Measurements from ENCODE around the gene SLC10A3. TPM values are rescaled to one million over a fixed set of nuclear protein-coding genes. Genes with fewer than 3 reads are reported as not detected.
"Not testable (repeated sequence)": the region's sequence is repeated elsewhere in the genome, so short reads cannot be mapped to it uniquely, and the experiment has no call there.

The SLC10A3 gene
- total RNA-seq, 1 donor from 2014 or later: 28.5 TPM

GRCh38 chrX:154511761-154512160 lies 21.3 kb upstream of the SLC10A3 start:
- DNase-seq (ENCODE audit: low read depth): no peak

GRCh38 chrX:154509455-154509854 lies 19.0 kb upstream of the SLC10A3 start:
- no peak for DNase-seq (ENCODE audit: low read depth)

GRCh38 chrX:154508384-154508745 lies 17.9 kb upstream of the SLC10A3 start:
- DNase-seq (ENCODE audit: low read depth): no peak

GRCh38 chrX:154507673-154508383 lies 17.4 kb upstream of the SLC10A3 start:
- DNase-seq (ENCODE audit: low read depth): no peak

GRCh38 chrX:154506483-154507332 lies 16.3 kb upstream of the SLC10A3 start:
- no peak for DNase-seq (ENCODE audit: low read depth)

GRCh38 chrX:154505734-154506133 lies 15.3 kb upstream of the SLC10A3 start:
- DNase-seq (ENCODE audit: low read depth): no peak

- no peak for DNase-seq (ENCODE audit: low read depth)
These were observed 12.6 kb upstream of the SLC10A3 start for GRCh38 chrX:154502989-154503388.

- DNase-seq (ENCODE audit: low read depth): no peak
These were observed 11.7 kb upstream of the SLC10A3 start for GRCh38 chrX:154502098-154502497.

GRCh38 chrX:154501423-154501822 lies 11.0 kb upstream of the SLC10A3 start:
- not testable (repeated sequence) for DNase-seq (ENCODE audit: low read depth)

- not testable (repeated sequence) for DNase-seq (ENCODE audit: low read depth)
These were observed 6.2 kb upstream of the SLC10A3 start for GRCh38 chrX:154496591-154497137.

- DNase-seq (ENCODE audit: low read depth): no peak
These were observed 5.1 kb upstream of the SLC10A3 start for GRCh38 chrX:154495472-154495922.

GRCh38 chrX:154494715-154495114 lies 4.3 kb upstream of the SLC10A3 start:
- no peak for DNase-seq (ENCODE audit: low read depth)

- peak; percentile 68 for DNase-seq (ENCODE audit: low read depth)
These were observed 412 bp downstream of the SLC10A3 start for GRCh38 chrX:154490021-154490413.

- DNase-seq (ENCODE audit: low read depth): no peak
These were observed 1.2 kb downstream of the SLC10A3 start for GRCh38 chrX:154489182-154489581.

GRCh38 chrX:154488336-154489075 lies 1.9 kb downstream of the SLC10A3 start:
- no peak for DNase-seq (ENCODE audit: low read depth)

- DNase-seq (ENCODE audit: low read depth): no peak
These were observed 2.7 kb downstream of the SLC10A3 start for GRCh38 chrX:154487518-154488290.

GRCh38 chrX:154486396-154487207 lies 3.8 kb downstream of the SLC10A3 start, which contains the start of gene UBL4A:
UBL4A (minus strand) TSS chrX:154486615; CDS start chrX:154486584, 31 bp downstream.
- DNase-seq (ENCODE audit: low read depth): peak; percentile 33

GRCh38 chrX:154486052-154486395 lies 4.4 kb downstream of the SLC10A3 start:
- peak; percentile 34 for DNase-seq (ENCODE audit: low read depth)

- no peak for DNase-seq (ENCODE audit: low read depth)
These were observed 5.0 kb downstream of the SLC10A3 start for GRCh38 chrX:154485150-154486051.

All from myocyte (in vitro differentiated cells).